HG03095 (cell line): ENCODE measurements around the gene NUAK2.

Experiments
- ATAC-seq: cut with Tn5 transposase; IDR thresholded peaks from one replicate; pipeline ENCODE4 v1.9.1; 2021; ENCODE audit warnings: moderate library complexity; ENCODE audit not compliant: unreplicated experiment

Gene NUAK2

DNA sequence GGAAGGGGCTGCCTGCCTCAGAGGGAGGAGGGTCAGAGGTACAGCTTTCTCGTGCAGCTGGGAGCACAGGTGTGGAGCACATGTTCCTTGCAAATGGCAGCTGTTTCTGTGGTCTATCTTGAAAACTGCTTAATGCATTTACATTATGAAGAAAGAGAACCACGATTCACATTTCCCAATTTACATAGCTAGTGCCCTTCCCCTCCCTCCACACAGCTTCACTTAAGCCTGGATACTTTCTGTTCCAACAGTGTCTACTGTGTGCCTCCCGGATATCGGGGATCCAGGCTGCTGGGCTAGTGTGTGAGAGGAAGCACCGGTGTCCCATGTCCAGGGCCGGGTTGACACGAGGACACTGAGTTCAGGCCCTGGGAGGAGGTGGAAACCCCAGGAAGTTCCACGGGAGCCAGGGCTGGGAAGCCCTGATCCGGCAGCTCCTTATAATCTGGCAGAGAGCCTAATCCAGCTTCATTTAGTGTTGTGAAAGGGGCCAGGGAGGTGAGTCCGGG is 62.2 kb downstream of the NUAK2 start:
- ATAC-seq = no peak

- ATAC-seq = no peak
Observed at GRCh38 chr1:205258719-205259118, 62.8 kb downstream of the NUAK2 start.

DNA sequence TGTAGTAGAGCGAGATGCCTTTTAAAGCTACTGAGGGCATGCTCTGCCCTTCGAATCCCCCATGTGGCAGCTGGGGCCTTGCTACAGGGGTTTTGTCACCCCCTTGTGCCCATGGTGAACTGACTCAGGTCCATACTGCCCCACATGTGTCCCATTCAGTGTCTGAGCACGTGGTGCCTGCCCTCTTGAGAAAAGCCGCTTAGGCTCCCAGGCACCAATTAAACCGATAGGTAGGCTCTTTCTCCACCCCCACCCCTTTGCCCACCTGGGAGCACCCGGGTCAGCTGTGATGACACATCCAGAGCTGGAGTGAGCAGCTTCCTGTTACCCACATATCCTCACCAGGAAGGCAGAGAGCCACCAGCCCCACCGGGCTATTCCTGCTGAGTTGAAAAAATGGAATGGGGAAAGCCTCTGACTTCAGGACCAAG is 63.3 kb downstream of the NUAK2 start:
- no peak for ATAC-seq

- ATAC-seq = no peak
Observed at GRCh38 chr1:205257735-205258134, 63.8 kb downstream of the NUAK2 start.

GRCh38 chr1:205256951-205257625 is 64.5 kb downstream of the NUAK2 start:
- ATAC-seq = no peak

GRCh38 chr1:205255941-205256780 is 65.4 kb downstream of the NUAK2 start:
- no peak for ATAC-seq
